CD14-positive monocyte (primary cell): ENCODE results near the gene CAMK2A. TPM values are rescaled to one million over a fixed set of nuclear protein-coding genes. Genes with fewer than 3 reads are reported as not detected.

Experiments used
- DNase-seq, 3 donors: peaks; one replicate each; pipeline ENCODE4 v3.0.0-alpha.2; 2011 to 2022
- H2AFZ ChIP-seq: 2 replicates; pipeline ENCODE4 v1.6.0; 2012; ENCODE audit warnings: mild to moderate bottlenecking, low read depth, low read length, inconsistent platforms; ENCODE audit not compliant: insufficient read depth, poor library complexity, severe bottlenecking
- H3K27ac ChIP-seq, 2 donors: 1 replicate in 1 of 2; 2 replicates in 1 of 2; pipeline ENCODE4 v1.5.1; 2012 to 2013; ENCODE audit warnings: low read length in 2 of 2, control low read depth in 1 of 2, inconsistent platforms in 1 of 2, low read depth in 1 of 2, mild to moderate bottlenecking in 1 of 2
- H3K27me3 ChIP-seq, 2 donors: one replicate each; pipeline versions ENCODE4 v1.6.0 to v1.6.1; 2011 to 2013; ENCODE audit warnings: low read length in 2 of 2; ENCODE audit not compliant: control insufficient read depth in 2 of 2, insufficient read depth in 2 of 2
- H3K36me3 ChIP-seq, 2 donors: replicated peaks in 1 of 2; 1 replicate in 1 of 2; 2 replicates in 1 of 2; pipeline versions ENCODE4 v1.5.1 to v1.6.1; 2012 to 2013; ENCODE audit warnings: low read length in 2 of 2, control low read depth in 1 of 2, inconsistent platforms in 1 of 2, mild to moderate bottlenecking in 1 of 2; ENCODE audit not compliant: insufficient read depth in 2 of 2, control insufficient read depth in 1 of 2
- H3K4me1 ChIP-seq, 2 donors: 1 replicate in 1 of 2; 2 replicates in 1 of 2; pipeline versions ENCODE4 v1.5.1 to v1.6.1; 2012 to 2013; ENCODE audit warnings: low read length in 2 of 2, control low read depth in 1 of 2, inconsistent platforms in 1 of 2, mild to moderate bottlenecking in 1 of 2, moderate library complexity in 1 of 2; ENCODE audit not compliant: insufficient read depth in 2 of 2, control insufficient read depth in 1 of 2
- H3K4me2 ChIP-seq: replicated peaks from 2 replicates; pipeline ENCODE3; 2012; ENCODE audit warnings: low read length, moderate library complexity, mild to moderate bottlenecking; ENCODE audit not compliant: poor library complexity, severe bottlenecking; ENCODE audit errors: extremely low read depth
- H3K4me3 ChIP-seq, 3 experiments: fragments of 200-600 bp in 1 of 3; sonication (generic) in 1 of 3; replicated peaks in 1 of 3; 1 replicate in 2 of 3; 2 replicates in 1 of 3; pipeline ENCODE4 v1.5.1; 2011 to 2013; ENCODE audit warnings: low read length in 3 of 3, mild to moderate bottlenecking in 3 of 3, control low read depth in 2 of 3, low read depth in 2 of 3, inconsistent platforms in 1 of 3, moderate library complexity in 1 of 3
- H3K79me2 ChIP-seq: 2 replicates; pipeline ENCODE4 v1.6.0; 2012; ENCODE audit warnings: mild to moderate bottlenecking, control low read depth, inconsistent platforms, low read length, moderate library complexity; ENCODE audit not compliant: insufficient read depth
- H3K9ac ChIP-seq: 2 replicates; pipeline ENCODE4 v1.6.0; 2017; ENCODE audit warnings: low read length, mild to moderate bottlenecking; ENCODE audit not compliant: insufficient read depth, poor library complexity, severe bottlenecking
- H3K9me3 ChIP-seq, 2 donors: replicated peaks in 1 of 2; 1 replicate in 1 of 2; 2 replicates in 1 of 2; pipeline versions ENCODE4 v1.5.1 to v1.6.1; 2012 to 2013; ENCODE audit warnings: low read length in 2 of 2, control low read depth in 1 of 2; ENCODE audit not compliant: control insufficient read depth in 1 of 2, insufficient read depth in 1 of 2
- H4K20me1 ChIP-seq: 2 replicates; pipeline ENCODE4 v1.6.0; 2012; ENCODE audit warnings: mild to moderate bottlenecking, low read length, control low read depth, moderate library complexity; ENCODE audit not compliant: insufficient read depth
- H3K27ac Mint-ChIP-seq, 7 donors: one replicate each; pipeline ENCODE4 v1.8.0; 2020; ENCODE audit warnings: mild to moderate bottlenecking in 7 of 7, mixed read lengths in 7 of 7, moderate library complexity in 6 of 7, inconsistent platforms in 2 of 7
- H3K27me3 Mint-ChIP-seq, 3 donors: one replicate each; pipeline ENCODE4 v1.8.0; 2021 to 2022; ENCODE audit warnings: low read depth in 3 of 3, mild to moderate bottlenecking in 3 of 3, mixed read lengths in 3 of 3, moderate library complexity in 3 of 3, inconsistent platforms in 1 of 3
- H3K36me3 Mint-ChIP-seq, 2 donors: one replicate each; pipeline ENCODE4 v1.8.0; 2020; ENCODE audit warnings: mixed read lengths in 2 of 2, inconsistent platforms in 1 of 2, mild to moderate bottlenecking in 1 of 2
- H3K4me1 Mint-ChIP-seq: one replicate; pipeline ENCODE4 v1.8.0; 2020; ENCODE audit warnings: mild to moderate bottlenecking, mixed read lengths
- H3K4me3 Mint-ChIP-seq, 2 donors: one replicate each; pipeline ENCODE4 v1.8.0; 2020; ENCODE audit warnings: mild to moderate bottlenecking in 2 of 2, mixed read lengths in 2 of 2, moderate library complexity in 1 of 2
- H3K9me3 Mint-ChIP-seq, 7 donors: one replicate each; pipeline ENCODE4 v1.8.0; 2020 to 2022; ENCODE audit warnings: mixed read lengths in 7 of 7, mild to moderate bottlenecking in 6 of 7, moderate library complexity in 6 of 7, inconsistent platforms in 2 of 7
- WGBS: methylation state at CpG from one replicate; pipeline ENCODE4 v1.1.5; 2013; ENCODE audit warnings: missing lambda C conversion rate; ENCODE audit not compliant: insufficient coverage; 5-methylcytosine and 5-hydroxymethylcytosine counted together
- intact Hi-C, 2 donors: fragments of 100-400 bp; cut with micrococcal nuclease; formaldehyde crosslinking; loops; one replicate each; pipeline versions ENCODE4 v1.15.0 to v1.15.1; 2023
- polyA plus RNA-seq, 3 donors: library from polyadenylated mRNA; depleted of rRNA in 1 of 3; unstranded in 2 of 3; stranded (reverse) in 1 of 3; fragments of 300-500 nt in 2 of 3; fragments of >200 nt in 1 of 3; fragmentation: Illumina TruSeq in 2 of 3; gene quantifications; 1 replicate in 2 of 3; 2 replicates in 1 of 3; pipeline ENCODE4 v1.2.3, GENCODE V29; 2012 to 2021
- TF ChIP-seq, protein P1 (sequence below): fragments of 200-600 bp; IDR thresholded peaks from one replicate; pipeline ENCODE4 v1.8.0; 2022; ENCODE audit warnings: antibody characterized with exemption, mild to moderate bottlenecking

The CAMK2A gene
- polyA plus RNA-seq, 3 donors: not detected

DNA sequence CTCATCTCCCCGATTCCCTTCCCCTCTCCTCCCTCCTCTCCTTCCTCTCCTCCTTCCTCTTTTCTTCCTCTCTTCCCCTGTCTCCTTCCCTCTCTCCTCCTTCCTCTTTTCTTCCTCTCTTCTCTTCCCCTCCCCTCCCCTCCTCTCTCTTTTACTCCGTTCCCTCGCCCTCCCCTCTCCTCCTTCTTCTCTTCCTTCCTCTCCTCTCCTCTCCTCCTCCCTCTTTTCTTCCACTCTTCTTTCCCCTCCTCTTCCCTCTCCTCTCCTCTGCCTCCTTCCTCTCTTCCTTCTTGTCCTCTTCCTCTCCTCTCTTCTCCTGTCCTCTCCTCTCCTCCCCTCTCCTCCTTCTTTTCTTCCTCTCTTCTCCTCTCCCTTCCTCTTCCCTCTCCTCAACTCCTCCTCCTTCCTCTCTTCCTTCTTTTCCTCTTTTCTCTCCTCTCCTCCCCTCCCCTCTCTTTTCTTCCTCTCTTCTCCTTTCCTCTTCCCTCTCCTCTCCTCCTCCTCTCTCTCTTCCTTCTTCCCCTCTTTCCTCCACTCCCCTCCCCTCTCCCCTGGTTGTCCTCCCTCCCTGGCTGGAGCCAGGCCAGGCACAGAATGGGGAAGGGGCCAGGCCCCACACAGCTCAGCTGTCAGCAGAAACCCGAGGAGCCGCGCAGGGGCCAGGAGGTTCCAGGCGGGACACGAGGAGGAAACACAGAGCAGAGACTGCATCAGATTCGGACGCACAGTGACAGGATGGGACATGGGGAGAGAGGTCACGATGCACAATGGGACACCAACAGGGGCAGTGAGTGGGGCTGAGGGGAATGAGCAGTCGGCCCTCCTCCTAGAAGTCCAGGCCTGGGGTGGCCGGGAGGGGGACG lies 48.0 kb downstream of the CAMK2A start:
- Histone ChIP-seq H3K9ac (peak overlapping the region; percentile 8), H3K36me3 (no peaks in the 10 kb centered on the region), H3K4me2 (no peak overlapping the region), H2AFZ (no peak overlapping the region), H3K79me2 (no peaks in the 10 kb centered on the region), H3K27ac (no peak overlapping the region), H3K4me3 (no peak overlapping the region), H3K4me1 (peaks cover 0 to 4% of the 10 kb centered on the region in 2 donors), H3K9me3 (no peaks in the 10 kb centered on the region), H3K27me3 (no peaks in the 10 kb centered on the region), H4K20me1 (no peaks in the 10 kb centered on the region)
- no peaks in the 10 kb centered on the region for H3K36me3 Mint-ChIP-seq
- peaks cover 7% of the 10 kb centered on the region for H3K4me1 Mint-ChIP-seq
- H3K27me3 Mint-ChIP-seq: peaks cover 3% of the 10 kb centered on the region in 3 donors
- H3K27ac Mint-ChIP-seq: peak overlapping the region in 1 of 7 donors; percentile 78
- TF ChIP-seq, protein P1, sequence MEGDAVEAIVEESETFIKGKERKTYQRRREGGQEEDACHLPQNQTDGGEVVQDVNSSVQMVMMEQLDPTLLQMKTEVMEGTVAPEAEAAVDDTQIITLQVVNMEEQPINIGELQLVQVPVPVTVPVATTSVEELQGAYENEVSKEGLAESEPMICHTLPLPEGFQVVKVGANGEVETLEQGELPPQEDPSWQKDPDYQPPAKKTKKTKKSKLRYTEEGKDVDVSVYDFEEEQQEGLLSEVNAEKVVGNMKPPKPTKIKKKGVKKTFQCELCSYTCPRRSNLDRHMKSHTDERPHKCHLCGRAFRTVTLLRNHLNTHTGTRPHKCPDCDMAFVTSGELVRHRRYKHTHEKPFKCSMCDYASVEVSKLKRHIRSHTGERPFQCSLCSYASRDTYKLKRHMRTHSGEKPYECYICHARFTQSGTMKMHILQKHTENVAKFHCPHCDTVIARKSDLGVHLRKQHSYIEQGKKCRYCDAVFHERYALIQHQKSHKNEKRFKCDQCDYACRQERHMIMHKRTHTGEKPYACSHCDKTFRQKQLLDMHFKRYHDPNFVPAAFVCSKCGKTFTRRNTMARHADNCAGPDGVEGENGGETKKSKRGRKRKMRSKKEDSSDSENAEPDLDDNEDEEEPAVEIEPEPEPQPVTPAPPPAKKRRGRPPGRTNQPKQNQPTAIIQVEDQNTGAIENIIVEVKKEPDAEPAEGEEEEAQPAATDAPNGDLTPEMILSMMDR: no peak
- intact Hi-C loops: no loop called here
- peaks cover 0 to 1% (median 0%) of the 10 kb centered on the region in 7 donors for H3K9me3 Mint-ChIP-seq
- H3K4me3 Mint-ChIP-seq: no peak overlapping the region
- 45% methylated on average over 10 of the region's 14 CpGs for WGBS
- no peak for DNase-seq

DNA sequence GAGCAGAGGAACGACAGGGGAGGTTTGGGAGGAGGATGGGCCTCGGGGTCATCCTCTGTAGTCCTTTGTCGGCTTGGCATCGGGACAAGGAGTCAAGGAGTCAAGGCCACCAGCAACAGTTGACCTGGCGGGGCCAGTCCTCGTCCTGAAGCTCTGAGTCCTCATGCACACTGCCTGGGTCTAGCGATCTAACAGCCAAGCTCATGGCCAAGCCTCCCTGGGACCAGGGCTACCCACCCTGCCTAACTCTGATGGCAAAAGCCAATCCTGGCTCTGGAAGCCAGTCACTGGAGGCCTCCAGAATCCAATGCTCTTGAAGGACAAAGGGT lies 49.8 kb downstream of the CAMK2A start:
- Histone ChIP-seq H3K4me2 (no peak overlapping the region), H3K27ac (no peak overlapping the region), H3K9me3 (no peaks in the 10 kb centered on the region), H3K79me2 (no peaks in the 10 kb centered on the region), H3K27me3 (no peaks in the 10 kb centered on the region), H3K4me3 (no peak overlapping the region), H3K36me3 (no peaks in the 10 kb centered on the region), H3K9ac (no peak overlapping the region), H3K4me1 (peaks cover 7 to 10% of the 10 kb centered on the region in 2 donors), H4K20me1 (no peaks in the 10 kb centered on the region), H2AFZ (no peak overlapping the region)
- no peaks in the 10 kb centered on the region for H3K36me3 Mint-ChIP-seq
- intact Hi-C loops: no loop called here
- H3K27ac Mint-ChIP-seq: peak overlapping the region in 1 of 7 donors; percentile 8
- WGBS: 97% methylated on average over 7 of the region's 7 CpGs
- no peak for DNase-seq
- peaks cover 3 to 7% (median 4%) of the 10 kb centered on the region in 3 donors for H3K27me3 Mint-ChIP-seq
- peaks cover 0 to 1% (median 0%) of the 10 kb centered on the region in 7 donors for H3K9me3 Mint-ChIP-seq
- no peak overlapping the region for H3K4me3 Mint-ChIP-seq
- TF ChIP-seq, protein P1: no peak
- peaks cover 15% of the 10 kb centered on the region for H3K4me1 Mint-ChIP-seq
